ENCODE data around the gene SIL1. TPM values are rescaled to one million over a fixed set of nuclear protein-coding genes. Genes with fewer than 3 reads are reported as not detected.

The SIL1 gene
- total and polyA plus RNA-seq, 2 donors (not counting 1 experiment from before 2014, with no cell fraction given) = 66.4 to 85.5 TPM

GRCh38 chr5:138942066-138942465 is 256.1 kb downstream of the SIL1 start:
- no peak overlapping the region for H2AFZ ChIP-seq (ENCODE audit: low read length)
- H3K9me3 ChIP-seq (ENCODE audit: control insufficient read depth, insufficient read depth, low read depth, low read length) = no peaks in the 10 kb centered on the region
- H3K4me3 ChIP-seq (replicated peaks in 1 of 4; ENCODE audit: control extremely low read depth in 1 of 4, insufficient read depth in 1 of 4, low read depth in 3 of 4, low read length in 4 of 4) = no peak overlapping the region
- H4K20me1 ChIP-seq (ENCODE audit: control insufficient read depth, extremely low read depth, insufficient read depth, low read length) = no peaks in the 10 kb centered on the region
- TF ChIP-seq CTCF (conservative IDR thresholded peaks at IDR 0.05 in 1 of 2, IDR thresholded peaks at IDR 0.05 in 1 of 2; ENCODE audit: low read depth in 1 of 2, low read length in 2 of 2) = no peak
- TF ChIP-seq EZH2 (IDR thresholded peaks at IDR 0.05; ENCODE audit: low read length, missing control alignments) = no peak
- peaks cover 4% of the 10 kb centered on the region for H3K36me3 ChIP-seq (ENCODE audit: control insufficient read depth, insufficient read depth, low read length)
- H3K27me3 ChIP-seq (ENCODE audit: control insufficient read depth, insufficient read depth, low read length) = no peaks in the 10 kb centered on the region
- H3K27ac ChIP-seq (ENCODE audit: insufficient read depth, low read length) = no peak overlapping the region
- H3K4me1 ChIP-seq (ENCODE audit: control insufficient read depth, extremely low read depth, insufficient read depth, low read length) = no peaks in the 10 kb centered on the region
- H3K9ac ChIP-seq (ENCODE audit: insufficient read depth, low read length) = no peak overlapping the region
- DNase-seq (ENCODE audit: low read depth in 2 of 2) = no peak
- no peak overlapping the region for H3K4me2 ChIP-seq (ENCODE audit: extremely low read depth, insufficient read depth, low read length)
- no peaks in the 10 kb centered on the region for H3K79me2 ChIP-seq (ENCODE audit: control insufficient read depth, insufficient read depth, low read length)

- H3K27ac ChIP-seq (ENCODE audit: insufficient read depth, low read length) = no peak overlapping the region
- peaks cover 7% of the 10 kb centered on the region for H3K36me3 ChIP-seq (ENCODE audit: control insufficient read depth, insufficient read depth, low read length)
- TF ChIP-seq EZH2 (IDR thresholded peaks at IDR 0.05; ENCODE audit: low read length, missing control alignments) (no peak), CTCF (conservative IDR thresholded peaks at IDR 0.05 in 1 of 2, IDR thresholded peaks at IDR 0.05 in 1 of 2; ENCODE audit: low read depth in 1 of 2, low read length in 2 of 2) (no peak)
- no peaks in the 10 kb centered on the region for H3K9me3 ChIP-seq (ENCODE audit: control insufficient read depth, insufficient read depth, low read depth, low read length)
- no peaks in the 10 kb centered on the region for H3K79me2 ChIP-seq (ENCODE audit: control insufficient read depth, insufficient read depth, low read length)
- H2AFZ ChIP-seq (ENCODE audit: low read length) = no peak overlapping the region
- no peak overlapping the region for H3K4me3 ChIP-seq (replicated peaks in 1 of 4; ENCODE audit: control extremely low read depth in 1 of 4, insufficient read depth in 1 of 4, low read depth in 3 of 4, low read length in 4 of 4)
- H3K4me1 ChIP-seq (ENCODE audit: control insufficient read depth, extremely low read depth, insufficient read depth, low read length) = no peaks in the 10 kb centered on the region
- H3K9ac ChIP-seq (ENCODE audit: insufficient read depth, low read length) = no peak overlapping the region
- H3K27me3 ChIP-seq (ENCODE audit: control insufficient read depth, insufficient read depth, low read length) = no peaks in the 10 kb centered on the region
- DNase-seq (ENCODE audit: low read depth in 2 of 2) = no peak
- H3K4me2 ChIP-seq (ENCODE audit: extremely low read depth, insufficient read depth, low read length) = no peak overlapping the region
- no peaks in the 10 kb centered on the region for H4K20me1 ChIP-seq (ENCODE audit: control insufficient read depth, extremely low read depth, insufficient read depth, low read length)
These were observed 259.6 kb downstream of the SIL1 start for GRCh38 chr5:138938526-138938925.

- H3K4me1 ChIP-seq (ENCODE audit: control insufficient read depth, extremely low read depth, insufficient read depth, low read length) = no peaks in the 10 kb centered on the region
- H3K36me3 ChIP-seq (ENCODE audit: control insufficient read depth, insufficient read depth, low read length) = peaks cover 7% of the 10 kb centered on the region
- H3K9me3 ChIP-seq (ENCODE audit: control insufficient read depth, insufficient read depth, low read depth, low read length) = no peaks in the 10 kb centered on the region
- no peak for DNase-seq (ENCODE audit: low read depth in 2 of 2)
- TF ChIP-seq EZH2 (IDR thresholded peaks at IDR 0.05; ENCODE audit: low read length, missing control alignments) (no peak), CTCF (conservative IDR thresholded peaks at IDR 0.05 in 1 of 2, IDR thresholded peaks at IDR 0.05 in 1 of 2; ENCODE audit: low read depth in 1 of 2, low read length in 2 of 2) (no peak)
- H3K79me2 ChIP-seq (ENCODE audit: control insufficient read depth, insufficient read depth, low read length) = no peaks in the 10 kb centered on the region
- no peak overlapping the region for H2AFZ ChIP-seq (ENCODE audit: low read length)
- H3K4me3 ChIP-seq (replicated peaks in 1 of 4; ENCODE audit: control extremely low read depth in 1 of 4, insufficient read depth in 1 of 4, low read depth in 3 of 4, low read length in 4 of 4) = no peak overlapping the region
- no peak overlapping the region for H3K27ac ChIP-seq (ENCODE audit: insufficient read depth, low read length)
- H3K4me2 ChIP-seq (ENCODE audit: extremely low read depth, insufficient read depth, low read length) = no peak overlapping the region
- H4K20me1 ChIP-seq (ENCODE audit: control insufficient read depth, extremely low read depth, insufficient read depth, low read length) = no peaks in the 10 kb centered on the region
- no peak overlapping the region for H3K9ac ChIP-seq (ENCODE audit: insufficient read depth, low read length)
- no peaks in the 10 kb centered on the region for H3K27me3 ChIP-seq (ENCODE audit: control insufficient read depth, insufficient read depth, low read length)
These were observed 260.5 kb downstream of the SIL1 start for GRCh38 chr5:138937392-138938387.

Data from fibroblast of lung (primary cell).